ENCODE measurements around the gene TMEM238. TPM values are rescaled to one million over a fixed set of nuclear protein-coding genes. Genes with fewer than 3 reads are reported as not detected.

TMEM238 gene
- total and polyA plus RNA-seq, 2 donors (not counting 3 experiments of a cell fraction or from before 2014, with no cell fraction given): 0.18 to 0.35 TPM

GRCh38 chr19:55389386-55390317 lies 5.6 kb upstream of the TMEM238 start:
- no peak overlapping the region for H3K4me3 ChIP-seq (replicated peaks in 1 of 3; ENCODE audit: insufficient read depth in 1 of 3, low read depth in 1 of 3, low read length in 3 of 3)
- TF ChIP-seq FOS (IDR thresholded peaks at IDR 0.05; ENCODE audit: borderline replicate concordance, insufficient read depth, low read length) (no peak), CTCF (IDR thresholded peaks at IDR 0.05; ENCODE audit: extremely low read depth in 1 of 2, insufficient read depth in 1 of 2, low read depth in 1 of 2, low read length in 2 of 2) (no peak), GATA2 (IDR thresholded peaks at IDR 0.05; ENCODE audit: insufficient read depth, insufficient read length, low read depth, low read length) (no peak), EZH2 (IDR thresholded peaks at IDR 0.05; ENCODE audit: borderline replicate concordance, low read depth, low read length, severe bottlenecking) (no peak), MAX (IDR thresholded peaks at IDR 0.05; ENCODE audit: insufficient read depth, insufficient read length) (no peak), MYC (IDR thresholded peaks at IDR 0.05; ENCODE audit: low read depth, low read length) (no peak), POLR2A (IDR thresholded peaks at IDR 0.05; ENCODE audit: low read depth, low read length) (peak; percentile 40), POLR2AphosphoS5 (IDR thresholded peaks at IDR 0.05; ENCODE audit: insufficient read depth, low read depth, low read length) (no peak), JUN (IDR thresholded peaks at IDR 0.05; ENCODE audit: borderline replicate concordance, insufficient read depth, insufficient read length, low read depth) (no peak)
- H3K9me1 ChIP-seq (replicated peaks; ENCODE audit: control insufficient read depth, extremely low read depth, insufficient read depth, low read length): no peaks in the 10 kb centered on the region
- H3K9ac ChIP-seq (replicated peaks; ENCODE audit: extremely low read depth, insufficient read depth, low read length): no peak overlapping the region
- peaks cover 41% of the 10 kb centered on the region for H3K79me2 ChIP-seq (ENCODE audit: control insufficient read depth, insufficient read depth, low read length)
- no peak overlapping the region for H3K4me2 ChIP-seq (ENCODE audit: insufficient read depth, low read length)
- dilution Hi-C loops (cut with MboI; ENCODE audit: extremely low pct_ligation_motif_present, low sequenced_read_pairs) (no loop called here), intact Hi-C loops (cut with micrococcal nuclease) (loop anchor here (10.0 kb wide), 2 partner anchors 215 to 245 kb away; partner anchors contain the start of genes TNNT1, ZNF524 and ZNF865)
- DNase-seq (ENCODE audit: low read depth, low spot score) (no peak), FAIRE-seq (no peak)
- POLR2A ChIA-PET: interaction anchor here (0.5 to 1.4 kb wide), 4 partner anchors 14 to 246 kb away, joined by 3 to 5 read pairs (median 4); partner anchors contain the start of gene UBE2S
- H3K36me3 ChIP-seq (ENCODE audit: control insufficient read depth in 2 of 2, extremely low read depth in 1 of 2, insufficient read depth in 2 of 2, low read length in 2 of 2): peaks cover 14 to 30% of the 10 kb centered on the region in 2 experiments
- no peaks in the 10 kb centered on the region for H3K27me3 ChIP-seq (ENCODE audit: control insufficient read depth in 2 of 2, insufficient read depth in 2 of 2, low read length in 2 of 2)
- BruUV-seq (replicated peaks): no TSS peak
- H3K9me3 ChIP-seq (replicated peaks; ENCODE audit: control insufficient read depth, insufficient read depth, low read length): no peaks in the 10 kb centered on the region
- peaks cover 25% of the 10 kb centered on the region for H3K4me1 ChIP-seq (ENCODE audit: control insufficient read depth, extremely low read depth, insufficient read depth, low read length)
- no peak overlapping the region for H3K27ac ChIP-seq (ENCODE audit: insufficient read depth, low read depth, low read length)
- H2AFZ ChIP-seq (ENCODE audit: low read depth, low read length): no peak overlapping the region
- peaks cover 4% of the 10 kb centered on the region for H4K20me1 ChIP-seq (replicated peaks; ENCODE audit: control insufficient read depth, extremely low read depth, insufficient read depth, low read length)
- CTCF ChIA-PET: interaction anchor here (1.1 to 1.9 kb wide), 2 partner anchors 88 to 98 kb away, joined by 3 to 8 read pairs; no protein-coding TSS in a partner anchor
